ENCODE results near the gene ZMAT3. TPM values are rescaled to one million over a fixed set of nuclear protein-coding genes. Genes with fewer than 3 reads are reported as not detected.

The ZMAT3 gene
- total RNA-seq, 1 donor from 2014 or later: 48.0 TPM

GRCh38 chr3:179029096-179029495, 42.5 kb downstream of the ZMAT3 start:
- peaks cover 14% of the 10 kb centered on the region for H3K36me3 Mint-ChIP-seq
- TF ChIP-seq, protein P1, sequence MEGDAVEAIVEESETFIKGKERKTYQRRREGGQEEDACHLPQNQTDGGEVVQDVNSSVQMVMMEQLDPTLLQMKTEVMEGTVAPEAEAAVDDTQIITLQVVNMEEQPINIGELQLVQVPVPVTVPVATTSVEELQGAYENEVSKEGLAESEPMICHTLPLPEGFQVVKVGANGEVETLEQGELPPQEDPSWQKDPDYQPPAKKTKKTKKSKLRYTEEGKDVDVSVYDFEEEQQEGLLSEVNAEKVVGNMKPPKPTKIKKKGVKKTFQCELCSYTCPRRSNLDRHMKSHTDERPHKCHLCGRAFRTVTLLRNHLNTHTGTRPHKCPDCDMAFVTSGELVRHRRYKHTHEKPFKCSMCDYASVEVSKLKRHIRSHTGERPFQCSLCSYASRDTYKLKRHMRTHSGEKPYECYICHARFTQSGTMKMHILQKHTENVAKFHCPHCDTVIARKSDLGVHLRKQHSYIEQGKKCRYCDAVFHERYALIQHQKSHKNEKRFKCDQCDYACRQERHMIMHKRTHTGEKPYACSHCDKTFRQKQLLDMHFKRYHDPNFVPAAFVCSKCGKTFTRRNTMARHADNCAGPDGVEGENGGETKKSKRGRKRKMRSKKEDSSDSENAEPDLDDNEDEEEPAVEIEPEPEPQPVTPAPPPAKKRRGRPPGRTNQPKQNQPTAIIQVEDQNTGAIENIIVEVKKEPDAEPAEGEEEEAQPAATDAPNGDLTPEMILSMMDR (IDR thresholded peaks at IDR 0.05; ENCODE audit: unreplicated experiment): no peak
- H3K27me3 Mint-ChIP-seq (ENCODE audit: low read depth): no peaks in the 10 kb centered on the region
- peaks cover 22% of the 10 kb centered on the region for H3K4me1 Mint-ChIP-seq
- H3K27ac Mint-ChIP-seq: no peak overlapping the region
- no peak overlapping the region for H3K4me3 Mint-ChIP-seq
- no peaks in the 10 kb centered on the region for H3K9me3 Mint-ChIP-seq
- no peak for DNase-seq (ENCODE audit: low spot score in 2 of 2, unreplicated experiment in 2 of 2)

- Mint-ChIP-seq H3K27me3 (ENCODE audit: low read depth) (no peaks in the 10 kb centered on the region), H3K27ac (peak overlapping the region; percentile 96), H3K4me1 (peaks cover 22% of the 10 kb centered on the region), H3K4me3 (no peak overlapping the region), H3K9me3 (no peaks in the 10 kb centered on the region), H3K36me3 (peaks cover 17% of the 10 kb centered on the region)
- TF ChIP-seq, protein P1 (IDR thresholded peaks at IDR 0.05; ENCODE audit: unreplicated experiment): no peak
- DNase-seq (ENCODE audit: low spot score in 2 of 2, unreplicated experiment in 2 of 2): no peak
These were observed 43.2 kb downstream of the ZMAT3 start for GRCh38 chr3:179028408-179028807.

DNA sequence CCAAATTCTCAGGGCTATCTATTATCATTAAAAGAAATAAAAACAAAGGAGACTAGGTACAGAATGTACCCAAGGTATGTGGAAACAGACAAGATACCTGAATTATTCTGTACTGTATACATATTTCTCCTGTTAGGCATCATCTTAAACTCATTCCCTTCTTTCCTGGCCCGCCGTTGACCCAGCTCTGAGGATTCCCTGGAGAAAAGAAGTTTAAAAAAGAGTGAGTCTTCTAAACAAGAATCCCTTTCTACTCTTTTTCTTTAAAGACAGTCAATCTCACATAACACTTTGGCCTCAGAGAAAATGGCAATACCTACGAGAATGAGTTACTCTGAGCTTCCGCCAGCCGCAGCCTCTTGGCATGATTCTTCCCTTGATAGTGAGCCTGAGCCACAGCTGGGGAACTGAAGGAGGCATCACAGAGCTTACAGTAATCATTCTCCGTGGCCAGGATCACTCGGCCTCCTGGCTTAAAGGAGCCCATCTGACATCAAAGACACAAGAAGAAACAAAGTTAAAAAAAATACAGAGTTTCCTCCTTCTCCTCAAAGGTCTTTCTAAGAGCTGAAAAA, 44.2 kb downstream of the ZMAT3 start:
- no peak overlapping the region for H3K4me3 Mint-ChIP-seq
- DNase-seq (ENCODE audit: low spot score in 2 of 2, unreplicated experiment in 2 of 2): no peak
- peaks cover 17% of the 10 kb centered on the region for H3K36me3 Mint-ChIP-seq
- H3K27me3 Mint-ChIP-seq (ENCODE audit: low read depth): no peaks in the 10 kb centered on the region
- peak overlapping the region; percentile 96 for H3K27ac Mint-ChIP-seq
- no peaks in the 10 kb centered on the region for H3K9me3 Mint-ChIP-seq
- TF ChIP-seq, protein P1 (IDR thresholded peaks at IDR 0.05; ENCODE audit: unreplicated experiment): no peak
- peaks cover 22% of the 10 kb centered on the region for H3K4me1 Mint-ChIP-seq

- DNase-seq (ENCODE audit: low spot score in 2 of 2, unreplicated experiment in 2 of 2): no peak
- no peaks in the 10 kb centered on the region for H3K9me3 Mint-ChIP-seq
These were observed 45.0 kb downstream of the ZMAT3 start for GRCh38 chr3:179026636-179027035.

DNA sequence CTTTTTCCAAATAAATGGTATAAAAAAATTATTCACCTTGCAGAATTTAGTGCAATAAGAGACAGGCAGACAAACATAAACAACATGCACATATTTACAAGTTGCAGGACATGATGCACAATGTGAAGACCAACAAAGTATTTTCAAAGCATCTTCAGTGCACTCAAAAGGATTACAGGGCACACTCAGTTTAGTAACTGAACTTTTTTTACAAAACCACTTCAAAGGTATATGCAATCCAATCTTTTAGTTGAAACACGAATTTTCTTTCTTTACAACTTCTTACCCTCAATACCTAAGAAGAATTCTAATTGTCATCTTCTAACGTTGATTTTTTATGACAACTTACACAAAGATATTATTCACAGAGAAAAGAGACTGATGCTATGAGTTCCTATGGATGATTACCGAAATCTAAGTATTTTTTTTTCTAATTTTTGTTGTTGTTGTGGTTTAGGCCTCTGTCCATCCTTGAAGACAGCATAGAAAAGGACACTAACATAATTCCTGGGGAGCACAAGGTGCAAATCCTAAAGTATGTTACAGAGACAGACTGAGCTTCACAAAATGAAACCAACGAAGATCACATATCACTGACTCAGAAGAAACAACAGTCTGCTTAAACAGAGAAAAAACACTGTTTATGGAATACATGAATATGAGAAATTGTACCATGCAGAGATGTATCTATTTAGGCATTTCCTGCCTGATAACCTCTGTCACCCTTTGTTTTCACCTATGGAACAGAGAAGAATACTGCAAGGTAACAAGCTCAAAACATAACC, 50.3 kb downstream of the ZMAT3 start:
- Mint-ChIP-seq H3K27me3 (ENCODE audit: low read depth) (no peaks in the 10 kb centered on the region), H3K36me3 (peaks cover 2% of the 10 kb centered on the region), H3K4me3 (no peak overlapping the region), H3K4me1 (peaks cover 17% of the 10 kb centered on the region), H3K9me3 (no peaks in the 10 kb centered on the region), H3K27ac (no peak overlapping the region)
- TF ChIP-seq, protein P1 (IDR thresholded peaks at IDR 0.05; ENCODE audit: unreplicated experiment): no peak
- no peak for DNase-seq (ENCODE audit: low spot score in 2 of 2, unreplicated experiment in 2 of 2)

More at GRCh38 chr3:179026636-179027035, 45.0 kb downstream of the ZMAT3 start:
- Mint-ChIP-seq H3K4me3 (no peak overlapping the region), H3K27me3 (ENCODE audit: low read depth) (no peaks in the 10 kb centered on the region), H3K27ac (peak overlapping the region; percentile 93), H3K36me3 (peaks cover 14% of the 10 kb centered on the region), H3K4me1 (peaks cover 22% of the 10 kb centered on the region)
- TF ChIP-seq, protein P1 (IDR thresholded peaks at IDR 0.05; ENCODE audit: unreplicated experiment): no peak

Measured in mesothelial cell of epicardium (in vitro differentiated cells).